Liver (tissue), 3 donors: ENCODE data around the gene PLAC9.

ENCODE experiments used
- GABPA ChIP-seq, 2 donors: IDR thresholded peaks in 1 of 2; conservative IDR thresholded peaks in 1 of 2; 2 replicates each; pipeline ENCODE4 v1.6.1; 2016; ENCODE audit warnings: antibody characterized with exemption in 2 of 2, mild to moderate bottlenecking in 1 of 2, moderate library complexity in 1 of 2
- RAD21 ChIP-seq, 2 donors: IDR thresholded peaks; 2 replicates each; pipeline ENCODE4 v1.6.1; 2016; ENCODE audit warnings: antibody characterized with exemption in 2 of 2, mild to moderate bottlenecking in 2 of 2
- TF ChIP-seq, protein P1 (sequence below): fragments of 150-350 bp; IDR thresholded peaks from 2 replicates; pipeline ENCODE4 v1.5.1; 2017; ENCODE audit warnings: improper control_type of control experiment, low read depth, low read length; ENCODE audit not compliant: missing input control
- TF ChIP-seq, protein P2 (sequence below): IDR thresholded peaks from 2 replicates; pipeline ENCODE4 v1.6.1; 2016; ENCODE audit warnings: antibody characterized with exemption
- TF ChIP-seq, protein P3 (sequence below): IDR thresholded peaks from 2 replicates; pipeline ENCODE4 v1.6.1; 2016; ENCODE audit warnings: antibody characterized with exemption
- TF ChIP-seq, protein P4 (sequence below): IDR thresholded peaks from 2 replicates; pipeline ENCODE4 v1.6.1; 2016; ENCODE audit warnings: antibody characterized with exemption
- donor health status: healthy.
- donor health status: healthy.

DNA sequence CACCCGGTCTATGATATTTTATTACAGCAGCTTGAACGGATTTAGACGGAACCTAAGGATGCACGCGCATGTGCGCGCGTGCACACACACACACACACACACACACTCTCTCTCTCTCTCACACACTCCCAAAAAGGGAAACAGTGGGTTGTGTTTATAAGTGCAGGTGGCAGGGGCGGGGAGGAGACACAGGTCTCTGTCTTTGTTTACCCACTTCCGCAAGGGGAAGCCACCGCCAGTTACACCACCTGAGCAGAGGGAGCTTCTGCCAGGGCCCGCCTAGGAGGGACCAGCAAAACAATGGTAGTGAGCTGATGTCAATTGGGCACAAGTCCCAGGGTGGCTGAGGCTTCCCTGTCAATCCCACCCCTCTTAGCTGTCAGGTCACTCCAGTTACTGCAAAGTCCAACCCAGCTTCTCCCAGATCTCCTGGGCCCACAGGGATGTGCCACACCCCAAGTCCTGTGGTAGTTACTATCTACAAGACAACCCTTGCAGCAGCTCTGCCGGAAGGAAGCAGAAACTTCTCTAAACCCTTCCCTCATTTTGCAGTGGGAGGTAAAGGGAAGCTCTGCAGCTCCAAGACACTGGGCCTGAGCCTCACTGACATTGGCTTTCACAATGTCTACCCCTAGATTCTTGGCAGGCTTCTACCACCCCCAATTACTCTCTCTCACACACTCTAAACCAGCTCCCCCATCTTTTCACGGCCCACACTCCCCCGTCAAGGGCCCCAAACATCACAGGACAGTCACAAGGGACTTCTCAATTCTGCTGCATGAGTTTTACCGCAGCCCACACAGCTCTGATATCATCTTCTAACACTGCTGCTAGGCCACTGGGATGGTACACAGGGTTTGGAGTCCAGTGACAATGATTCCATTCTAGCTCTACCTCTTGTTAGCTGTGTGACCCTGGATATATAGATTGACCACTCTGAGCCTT lies 55.2 kb downstream of the PLAC9 start:
- TF ChIP-seq, protein P1, sequence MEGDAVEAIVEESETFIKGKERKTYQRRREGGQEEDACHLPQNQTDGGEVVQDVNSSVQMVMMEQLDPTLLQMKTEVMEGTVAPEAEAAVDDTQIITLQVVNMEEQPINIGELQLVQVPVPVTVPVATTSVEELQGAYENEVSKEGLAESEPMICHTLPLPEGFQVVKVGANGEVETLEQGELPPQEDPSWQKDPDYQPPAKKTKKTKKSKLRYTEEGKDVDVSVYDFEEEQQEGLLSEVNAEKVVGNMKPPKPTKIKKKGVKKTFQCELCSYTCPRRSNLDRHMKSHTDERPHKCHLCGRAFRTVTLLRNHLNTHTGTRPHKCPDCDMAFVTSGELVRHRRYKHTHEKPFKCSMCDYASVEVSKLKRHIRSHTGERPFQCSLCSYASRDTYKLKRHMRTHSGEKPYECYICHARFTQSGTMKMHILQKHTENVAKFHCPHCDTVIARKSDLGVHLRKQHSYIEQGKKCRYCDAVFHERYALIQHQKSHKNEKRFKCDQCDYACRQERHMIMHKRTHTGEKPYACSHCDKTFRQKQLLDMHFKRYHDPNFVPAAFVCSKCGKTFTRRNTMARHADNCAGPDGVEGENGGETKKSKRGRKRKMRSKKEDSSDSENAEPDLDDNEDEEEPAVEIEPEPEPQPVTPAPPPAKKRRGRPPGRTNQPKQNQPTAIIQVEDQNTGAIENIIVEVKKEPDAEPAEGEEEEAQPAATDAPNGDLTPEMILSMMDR = no peak
- TF ChIP-seq, protein P2, sequence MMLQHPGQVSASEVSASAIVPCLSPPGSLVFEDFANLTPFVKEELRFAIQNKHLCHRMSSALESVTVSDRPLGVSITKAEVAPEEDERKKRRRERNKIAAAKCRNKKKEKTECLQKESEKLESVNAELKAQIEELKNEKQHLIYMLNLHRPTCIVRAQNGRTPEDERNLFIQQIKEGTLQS = no peak
- TF ChIP-seq GABPA (IDR thresholded peaks at IDR 0.05 in 1 of 2, conservative IDR thresholded peaks at IDR 0.05 in 1 of 2) = no peak
- TF ChIP-seq, protein P3, sequence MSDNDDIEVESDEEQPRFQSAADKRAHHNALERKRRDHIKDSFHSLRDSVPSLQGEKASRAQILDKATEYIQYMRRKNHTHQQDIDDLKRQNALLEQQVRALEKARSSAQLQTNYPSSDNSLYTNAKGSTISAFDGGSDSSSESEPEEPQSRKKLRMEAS = no peak
- TF ChIP-seq RAD21 (IDR thresholded peaks at IDR 0.05) = no peak
- TF ChIP-seq, protein P4, sequence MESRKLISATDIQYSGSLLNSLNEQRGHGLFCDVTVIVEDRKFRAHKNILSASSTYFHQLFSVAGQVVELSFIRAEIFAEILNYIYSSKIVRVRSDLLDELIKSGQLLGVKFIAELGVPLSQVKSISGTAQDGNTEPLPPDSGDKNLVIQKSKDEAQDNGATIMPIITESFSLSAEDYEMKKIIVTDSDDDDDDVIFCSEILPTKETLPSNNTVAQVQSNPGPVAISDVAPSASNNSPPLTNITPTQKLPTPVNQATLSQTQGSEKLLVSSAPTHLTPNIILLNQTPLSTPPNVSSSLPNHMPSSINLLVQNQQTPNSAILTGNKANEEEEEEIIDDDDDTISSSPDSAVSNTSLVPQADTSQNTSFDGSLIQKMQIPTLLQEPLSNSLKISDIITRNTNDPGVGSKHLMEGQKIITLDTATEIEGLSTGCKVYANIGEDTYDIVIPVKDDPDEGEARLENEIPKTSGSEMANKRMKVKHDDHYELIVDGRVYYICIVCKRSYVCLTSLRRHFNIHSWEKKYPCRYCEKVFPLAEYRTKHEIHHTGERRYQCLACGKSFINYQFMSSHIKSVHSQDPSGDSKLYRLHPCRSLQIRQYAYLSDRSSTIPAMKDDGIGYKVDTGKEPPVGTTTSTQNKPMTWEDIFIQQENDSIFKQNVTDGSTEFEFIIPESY = no peak
